ENCODE results near the gene ZPR1.

GRCh38 chr11:116773203-116774097 is 14.4 kb downstream of the ZPR1 start:
- TF ChIP-seq CTCF (conservative IDR thresholded peaks at IDR 0.05; ENCODE audit: low read length) (no peak), EZH2phosphoT487 (IDR thresholded peaks at IDR 0.05; ENCODE audit: borderline replicate concordance) (no peak)
